ENCODE data around the gene ZNF583. TPM values are rescaled to one million over a fixed set of nuclear protein-coding genes. Genes with fewer than 3 reads are reported as not detected.
A peak's percentile ranks its signal among the peaks of the same experiment; 100 is the strongest.

Gene ZNF583
- polyA plus RNA-seq (ENCODE audit: insufficient read length in 4 of 4): 10 to 100 TPM in 2 of 4 donors, 1 to 10 TPM in 2; 8.0 to 15.6 (median 9.8) TPM

DNA sequence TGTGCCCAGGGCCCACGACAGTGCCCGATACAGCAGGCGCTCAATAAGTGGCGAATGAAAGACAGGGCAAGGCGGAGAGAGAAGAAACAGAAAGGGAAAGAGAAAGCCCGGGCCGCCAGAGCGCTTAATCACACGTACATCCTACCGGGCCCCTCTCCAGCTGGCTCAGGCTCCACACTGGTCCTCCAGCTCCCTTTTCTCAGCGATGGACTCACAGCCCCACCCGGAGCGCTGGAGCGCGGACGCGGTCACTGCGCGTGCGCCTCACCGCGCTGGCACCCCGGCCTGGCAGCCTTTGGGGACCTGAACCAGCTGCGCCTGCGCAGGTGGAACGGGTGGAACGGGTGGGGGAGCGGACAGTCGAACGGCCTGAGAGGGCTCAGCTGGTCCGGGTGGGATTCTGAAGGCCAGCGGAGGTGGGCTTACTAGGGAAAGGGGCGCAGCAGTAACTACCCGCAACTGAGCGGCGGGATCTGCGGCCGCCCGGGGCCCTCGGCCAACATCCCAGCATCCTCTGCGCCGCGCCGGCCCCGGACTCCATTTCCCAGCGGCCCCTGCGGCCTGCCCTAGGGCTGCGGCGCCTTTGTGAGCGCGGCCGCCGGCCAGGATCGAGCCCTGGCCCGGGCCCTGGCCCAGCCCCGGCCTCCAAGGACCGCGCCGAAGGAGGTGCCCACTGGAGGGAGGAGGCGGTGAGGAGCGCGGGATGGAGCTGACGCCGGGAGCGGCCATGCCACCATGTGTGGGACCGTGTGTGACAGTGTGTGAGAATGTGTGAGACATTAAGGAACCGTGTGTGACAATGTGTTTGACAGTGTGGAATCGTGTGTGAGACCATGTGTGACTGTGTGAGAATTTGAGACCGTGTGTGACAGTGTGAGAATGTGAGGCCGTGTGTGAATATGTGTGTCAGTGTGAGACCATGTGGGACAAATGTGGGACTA is at the start of gene ZNF583:
TSS of gene ZNF583 (plus strand) at position 569 of the 941 bp plus-strand sequence. CDS start 2,783 bp downstream, outside the sequence.
- peak; percentile 89 to 93 (median 92) for DNase-seq (ENCODE audit: low read depth in 4 of 4, low spot score in 3 of 4)

DNA sequence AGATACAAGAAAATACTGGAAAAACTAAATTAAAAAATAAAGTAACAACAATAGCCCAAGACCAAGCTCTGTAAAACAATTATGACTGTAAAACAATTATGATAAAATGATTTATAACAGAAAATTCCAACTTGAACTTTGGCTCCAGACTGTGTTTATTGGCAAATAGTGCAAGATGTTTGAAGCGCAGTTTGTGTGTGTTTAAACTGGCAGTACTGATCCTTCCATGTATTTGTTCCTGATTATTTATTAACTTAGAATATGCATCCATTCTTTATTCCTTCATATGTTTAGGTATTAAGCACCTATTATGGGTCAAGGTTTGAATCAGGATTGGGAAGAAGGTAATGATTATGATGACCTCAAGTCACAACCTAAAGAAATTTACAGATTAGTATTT is 48.6 kb upstream of the ZNF583 start:
- DNase-seq (ENCODE audit: low read depth in 4 of 4, low spot score in 3 of 4): no peak

DNA sequence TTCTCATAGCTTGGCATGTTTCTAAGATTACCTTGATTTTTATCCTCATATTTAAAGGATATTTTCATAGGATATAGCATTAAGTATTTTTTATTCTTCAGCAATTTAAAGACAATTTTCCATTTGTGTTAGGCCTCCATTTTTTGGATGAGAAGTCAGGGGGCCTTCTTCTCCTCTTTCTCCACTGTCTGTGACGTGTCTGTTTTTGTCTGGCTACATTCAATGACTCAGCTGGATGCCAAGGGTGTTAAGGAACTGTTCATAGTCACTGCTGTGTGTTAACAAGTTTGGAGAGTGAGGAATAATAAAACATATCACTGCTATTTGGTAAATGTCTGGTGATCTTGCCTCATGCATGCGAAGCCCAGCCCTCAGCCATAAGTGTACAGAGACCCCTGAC is 47.2 kb upstream of the ZNF583 start:
- no peak for DNase-seq (ENCODE audit: low read depth in 4 of 4, low spot score in 3 of 4)

DNA sequence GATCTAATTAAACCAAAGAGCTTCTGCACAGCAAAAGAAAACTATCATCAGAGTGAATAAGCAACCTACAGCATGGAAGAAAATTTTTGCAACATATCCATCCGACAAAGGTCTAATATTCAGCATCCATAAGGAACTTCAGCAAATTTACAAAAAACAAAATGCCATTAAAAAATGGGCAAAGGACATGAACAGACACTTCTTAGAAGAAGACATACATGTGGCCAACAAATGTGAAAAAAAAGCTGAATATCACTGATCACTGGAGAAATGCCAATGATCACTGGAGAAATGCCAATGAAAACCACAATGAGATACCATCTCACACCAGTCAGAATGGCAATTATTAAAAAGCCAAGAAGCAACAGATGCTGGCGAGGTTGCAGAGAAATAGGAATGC is 43.3 kb upstream of the ZNF583 start:
- DNase-seq (ENCODE audit: low read depth in 4 of 4, low spot score in 3 of 4): no peak

DNA sequence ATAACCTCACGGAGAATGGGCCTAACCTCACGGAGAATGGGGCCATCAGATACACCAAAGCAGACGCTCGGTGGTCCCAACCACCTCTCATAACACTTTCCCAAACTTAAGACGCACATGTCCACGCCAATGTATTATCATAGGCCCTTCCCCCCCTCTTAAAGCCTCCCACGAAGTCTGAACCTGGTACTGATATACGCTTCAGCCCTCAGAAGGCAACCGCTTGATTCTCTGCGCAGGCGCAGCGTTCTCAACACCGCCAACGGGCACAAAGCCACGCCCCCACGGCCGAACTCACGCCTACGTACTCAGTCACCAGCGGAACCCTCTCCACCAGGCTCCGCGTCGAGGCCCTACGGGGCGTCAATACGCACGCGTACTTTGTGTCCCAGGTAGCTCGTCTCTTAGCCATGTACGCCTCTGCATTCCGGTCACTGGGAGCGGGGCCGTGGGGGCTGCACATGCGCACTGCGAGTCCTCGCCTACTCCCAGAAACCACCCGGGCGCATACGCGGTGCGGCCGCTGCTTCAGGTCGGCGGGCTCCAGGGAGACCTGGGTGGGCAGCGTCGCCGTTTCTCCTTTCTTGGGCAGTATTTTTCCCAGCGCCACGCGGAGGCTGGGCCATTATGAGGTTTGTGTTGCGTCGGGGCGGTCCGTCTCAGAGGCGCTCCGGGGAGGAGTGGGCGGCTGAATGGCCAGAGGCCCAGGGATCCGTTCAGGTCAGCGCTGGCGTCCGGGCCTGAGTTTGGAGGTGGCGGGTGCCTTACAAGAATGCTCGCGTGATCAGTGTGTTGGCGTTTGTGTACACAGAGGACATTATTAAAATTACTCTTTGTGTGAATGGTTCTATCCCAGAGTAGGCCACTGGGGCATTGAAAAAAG is 36.1 kb upstream of the ZNF583 start:
- DNase-seq (ENCODE audit: low read depth in 4 of 4, low spot score in 3 of 4): peak; percentile 80 to 92 (median 86)

DNA sequence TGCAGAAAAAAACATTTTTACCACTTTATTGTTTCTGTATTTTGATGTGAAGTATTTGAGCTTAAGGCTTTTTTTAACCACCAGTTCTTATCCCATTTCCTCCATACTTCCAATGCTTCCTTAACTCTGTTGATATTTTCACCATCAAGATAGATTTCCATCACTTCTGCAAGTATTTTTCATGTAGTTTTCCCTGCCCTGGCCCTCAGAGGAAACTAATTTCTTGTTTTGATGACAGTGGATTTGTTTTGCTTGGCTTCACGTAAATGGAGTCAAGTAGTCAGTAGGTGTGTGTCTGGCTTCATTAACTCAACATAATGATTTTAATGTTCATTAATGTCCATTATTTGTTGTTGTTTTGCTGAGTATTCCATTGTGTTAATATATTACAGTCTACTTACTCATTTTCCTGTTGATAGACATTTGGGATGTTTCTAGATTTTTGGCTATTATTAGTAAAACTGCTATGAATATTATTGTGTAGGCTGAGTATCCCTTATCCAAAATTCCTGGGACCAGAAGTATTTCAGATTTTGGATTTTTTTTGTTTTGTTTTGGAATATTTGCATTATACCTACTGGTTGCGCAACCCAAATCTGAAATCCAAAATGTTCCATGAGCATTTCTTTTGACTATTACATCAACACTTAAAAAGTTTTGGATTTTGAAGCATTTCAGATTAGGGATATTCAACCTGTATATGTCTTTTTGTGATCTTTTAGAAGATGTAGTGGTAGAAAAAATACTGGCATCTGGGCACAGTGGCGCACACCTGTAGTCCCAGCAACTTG is 34.1 kb upstream of the ZNF583 start:
- no peak for DNase-seq (ENCODE audit: low read depth in 4 of 4, low spot score in 3 of 4)

DNA sequence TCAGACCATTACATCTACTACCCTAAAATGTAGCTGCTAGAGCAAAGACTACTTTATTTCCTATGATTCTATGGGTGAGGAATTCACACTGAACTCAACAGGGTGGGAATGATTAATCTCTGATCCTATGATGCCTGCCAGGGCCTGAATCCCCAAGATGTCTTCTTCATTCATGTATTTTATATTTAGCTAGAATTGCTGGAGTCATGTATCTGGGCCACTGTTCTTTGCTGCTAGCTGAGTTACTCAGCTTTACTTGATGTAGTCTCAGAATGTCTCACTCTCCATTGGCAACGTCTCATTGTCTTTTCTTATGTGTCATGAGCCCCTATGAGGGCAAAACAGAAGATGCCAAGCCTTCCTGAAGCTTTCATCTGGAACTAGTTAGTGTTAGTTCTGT is 31.9 kb upstream of the ZNF583 start:
- DNase-seq (ENCODE audit: low read depth in 4 of 4, low spot score in 3 of 4): no peak

DNA sequence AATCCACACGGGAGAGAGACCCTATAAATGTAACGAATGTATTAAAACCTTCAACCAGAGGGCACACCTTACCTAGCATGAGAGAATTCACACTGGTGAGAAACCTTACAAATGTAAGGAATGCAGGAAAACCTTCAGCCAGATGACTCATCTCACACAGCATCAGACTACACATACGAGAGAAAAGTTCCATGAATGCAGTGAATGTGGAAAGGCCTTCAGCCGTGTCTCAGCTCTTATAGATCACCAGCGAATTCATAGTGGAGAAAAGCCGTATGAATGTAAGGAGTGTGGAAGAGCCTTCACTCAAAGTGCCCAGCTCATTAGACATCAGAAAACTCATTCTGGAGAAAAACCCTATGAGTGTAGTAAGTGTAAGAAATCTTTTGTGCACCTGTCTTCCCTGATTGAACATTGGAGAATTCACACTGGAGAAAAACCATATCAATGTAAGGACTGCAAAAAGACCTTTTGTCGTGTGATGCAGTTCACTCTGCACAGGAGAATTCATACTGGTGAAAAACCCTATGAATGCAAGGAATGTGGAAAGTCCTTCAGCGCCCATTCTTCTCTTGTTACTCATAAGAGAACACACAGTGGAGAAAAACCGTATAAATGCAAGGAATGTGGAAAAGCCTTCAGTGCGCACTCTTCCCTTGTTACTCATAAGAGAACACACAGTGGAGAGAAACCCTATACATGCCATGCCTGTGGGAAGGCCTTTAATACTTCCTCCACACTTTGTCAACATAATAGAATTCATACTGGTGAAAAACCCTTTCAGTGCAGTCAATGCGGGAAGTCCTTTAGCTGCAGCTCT is 26.8 kb upstream of the ZNF583 start:
- DNase-seq (ENCODE audit: low read depth in 4 of 4, low spot score in 3 of 4): no peak

DNA sequence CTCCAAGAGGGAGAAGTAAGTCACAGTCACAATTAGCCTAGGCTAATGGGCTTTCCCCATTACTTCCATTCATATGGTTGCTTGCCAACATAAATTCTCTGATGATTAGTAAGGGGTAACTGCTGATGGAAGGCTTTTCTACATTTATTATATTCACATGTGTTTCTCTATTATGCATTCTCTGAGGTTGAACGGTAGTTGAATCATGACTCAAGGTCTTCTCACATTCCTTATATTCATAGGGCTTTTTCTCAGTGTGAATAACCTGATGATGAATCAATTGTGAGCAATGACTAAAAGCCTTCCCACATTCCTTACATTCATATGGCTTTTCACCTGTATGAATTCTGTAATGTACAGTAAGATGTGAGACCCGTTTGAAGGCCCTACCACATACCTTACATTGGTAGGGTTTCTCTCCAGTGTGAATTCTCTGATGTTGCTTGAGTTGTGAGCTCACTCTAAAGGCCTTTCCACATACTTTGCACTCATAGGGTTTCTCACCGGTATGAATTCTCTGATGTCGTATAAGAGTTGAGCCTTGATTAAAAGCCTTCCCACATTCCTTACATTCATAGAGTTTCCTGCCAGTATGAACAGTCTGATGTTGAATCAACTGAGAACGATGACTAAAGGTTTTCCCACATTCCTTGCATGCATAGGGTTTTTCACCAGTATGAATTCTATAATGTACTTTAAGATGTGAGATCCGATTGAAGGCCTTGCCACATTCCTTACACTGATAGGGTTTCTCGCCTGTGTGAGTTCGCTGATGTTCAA is 20.1 kb upstream of the ZNF583 start:
- DNase-seq (ENCODE audit: low read depth in 4 of 4, low spot score in 3 of 4): no peak

DNA sequence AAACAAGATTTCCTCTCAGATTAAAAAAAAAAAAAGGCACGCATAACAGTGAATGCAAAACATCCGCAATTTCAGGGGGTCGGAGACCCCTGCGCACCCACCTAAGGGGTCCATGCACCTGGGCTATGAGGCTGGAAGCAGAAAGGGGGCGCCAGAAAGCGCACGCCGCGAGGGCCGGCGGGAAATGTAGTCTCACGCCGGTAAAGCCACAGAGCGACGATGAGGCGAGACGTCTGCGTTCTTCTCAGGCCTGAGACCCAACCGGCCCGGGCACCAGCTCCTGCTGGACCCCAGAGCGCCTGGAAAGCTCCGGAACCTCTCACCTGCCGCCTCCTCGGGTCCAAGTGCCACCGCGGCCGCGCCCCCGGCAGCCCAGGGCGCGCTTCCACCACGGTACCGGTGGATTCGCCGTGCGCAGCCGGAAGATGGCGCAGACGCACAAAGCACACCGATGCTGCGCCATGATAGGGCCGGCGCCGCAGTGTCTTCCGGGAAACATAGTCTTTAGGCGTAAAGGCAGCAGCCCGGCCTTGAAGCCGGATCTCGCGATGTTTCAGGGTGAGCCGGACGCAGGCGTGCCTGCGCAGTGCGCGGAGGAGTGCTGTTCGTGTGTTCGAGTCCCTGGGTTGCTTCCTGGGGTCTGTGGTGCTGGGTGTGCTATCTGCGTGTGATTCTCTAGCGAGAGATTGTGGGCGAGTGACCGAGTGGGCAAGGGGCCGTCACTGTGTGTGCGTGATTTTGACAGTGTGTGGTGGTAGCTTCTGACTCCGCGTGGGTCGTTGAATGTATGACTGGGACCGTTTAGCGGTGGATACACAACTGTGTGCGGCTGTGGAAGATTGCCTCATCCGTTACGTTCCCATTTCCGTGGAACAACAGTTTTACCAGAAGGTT is 10.8 kb upstream of the ZNF583 start, which contains the start of gene ZNF582:
TSS of gene ZNF582 (minus strand) at position 416 of the 894 bp plus-strand sequence. CDS start 1,782 bp downstream, outside the sequence.
- DNase-seq (ENCODE audit: low read depth in 4 of 4, low spot score in 3 of 4): peak; percentile 90 to 95 (median 94)

DNA sequence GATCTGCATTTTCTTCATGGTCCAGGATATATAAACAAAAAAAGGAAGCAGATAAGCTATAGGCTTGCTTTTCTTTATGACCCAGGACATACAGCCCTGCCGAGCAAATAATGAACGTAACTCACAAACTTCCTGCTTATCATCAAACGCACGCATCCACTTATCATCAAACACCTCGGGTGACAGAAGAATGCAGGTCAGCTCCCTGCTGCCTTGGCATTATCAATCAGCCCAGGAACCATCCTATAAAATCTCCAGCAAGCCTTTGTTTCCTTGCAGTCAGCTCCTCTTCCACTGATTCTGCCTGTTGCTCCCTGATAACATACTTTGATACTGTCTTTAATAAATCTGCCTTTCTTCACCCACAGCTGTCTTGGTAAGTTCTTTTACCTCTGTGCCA is 5.3 kb upstream of the ZNF583 start:
- DNase-seq (ENCODE audit: low read depth in 4 of 4, low spot score in 3 of 4): no peak

DNA sequence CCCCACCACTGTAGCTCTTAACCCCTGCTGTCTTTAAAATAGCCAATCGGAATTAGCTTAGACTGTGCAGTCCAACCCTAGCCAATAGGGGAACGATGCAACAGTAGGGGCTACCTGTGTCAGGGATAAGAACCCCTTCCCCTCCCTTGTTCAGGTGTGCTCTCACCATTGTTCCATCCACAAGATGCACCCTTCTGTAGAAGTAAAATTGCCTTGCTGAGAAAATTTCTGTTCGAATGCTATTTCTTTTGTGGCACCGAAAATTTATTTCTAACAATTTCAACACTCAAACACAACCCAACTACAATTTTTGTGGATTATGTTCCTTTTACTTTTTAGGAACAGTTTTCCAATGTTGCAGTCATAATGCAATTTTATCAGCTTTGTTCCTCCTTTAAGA is 3.6 kb upstream of the ZNF583 start:
- no peak for DNase-seq (ENCODE audit: low read depth in 4 of 4, low spot score in 3 of 4)

DNA sequence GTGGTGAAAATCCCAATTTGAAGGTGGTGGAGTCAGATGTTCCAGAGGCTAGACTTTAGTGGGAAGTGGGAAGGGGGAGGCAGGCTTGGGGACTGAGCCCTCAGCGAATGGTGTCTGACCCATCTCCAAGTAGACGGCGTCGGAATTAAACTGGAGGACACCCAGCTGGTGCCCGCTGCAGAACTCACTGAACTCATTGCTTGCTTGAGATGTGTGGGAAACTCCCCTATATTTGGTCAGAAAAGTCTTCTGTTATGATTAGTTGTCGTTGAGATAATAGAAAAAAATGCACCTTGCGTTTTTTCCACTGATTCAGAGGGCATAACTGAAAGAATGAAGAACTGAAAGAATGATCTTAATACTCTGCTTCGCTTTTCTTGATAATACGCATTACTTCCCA is 871 bp upstream of the ZNF583 start:
- DNase-seq (ENCODE audit: low read depth in 4 of 4, low spot score in 3 of 4): no peak

DNA sequence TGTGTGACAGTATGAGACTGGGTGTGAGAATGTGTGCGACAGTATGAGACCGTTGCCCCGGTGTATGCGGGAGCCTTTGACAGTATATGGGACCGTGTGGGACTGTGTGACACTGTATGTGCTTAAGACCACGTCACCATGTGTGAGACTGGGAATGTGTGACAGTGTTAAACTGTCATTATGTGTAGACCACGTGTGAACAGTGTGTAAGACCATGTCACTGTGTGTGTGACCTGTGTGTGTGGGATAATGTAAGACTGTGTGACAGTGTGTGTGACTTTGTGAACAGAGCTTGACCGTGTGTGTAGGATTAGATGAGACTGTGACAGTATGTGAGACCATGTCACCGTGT is 549 bp downstream of the ZNF583 start:
- DNase-seq (ENCODE audit: low read depth in 4 of 4, low spot score in 3 of 4): no peak

DNA sequence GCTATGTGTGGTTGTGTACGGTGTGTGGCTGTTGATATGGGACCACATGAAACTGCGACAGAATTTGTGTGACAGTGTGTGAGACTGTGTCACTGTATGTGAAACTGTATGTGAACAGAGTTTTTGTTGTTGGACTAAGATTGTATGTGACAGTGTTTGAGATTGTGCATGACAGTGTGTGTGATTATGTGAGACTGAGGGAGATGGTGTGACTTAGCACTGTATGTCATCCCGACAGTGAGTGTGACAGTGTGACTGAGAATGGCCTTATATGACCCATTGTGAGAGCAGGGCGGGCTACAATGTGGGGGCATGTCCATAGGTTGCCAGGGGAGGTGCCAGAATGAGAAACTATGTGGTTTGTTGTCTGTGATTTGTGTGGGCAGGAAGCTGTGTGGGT is 930 bp downstream of the ZNF583 start:
- DNase-seq (ENCODE audit: low read depth in 4 of 4, low spot score in 3 of 4): no peak

DNA sequence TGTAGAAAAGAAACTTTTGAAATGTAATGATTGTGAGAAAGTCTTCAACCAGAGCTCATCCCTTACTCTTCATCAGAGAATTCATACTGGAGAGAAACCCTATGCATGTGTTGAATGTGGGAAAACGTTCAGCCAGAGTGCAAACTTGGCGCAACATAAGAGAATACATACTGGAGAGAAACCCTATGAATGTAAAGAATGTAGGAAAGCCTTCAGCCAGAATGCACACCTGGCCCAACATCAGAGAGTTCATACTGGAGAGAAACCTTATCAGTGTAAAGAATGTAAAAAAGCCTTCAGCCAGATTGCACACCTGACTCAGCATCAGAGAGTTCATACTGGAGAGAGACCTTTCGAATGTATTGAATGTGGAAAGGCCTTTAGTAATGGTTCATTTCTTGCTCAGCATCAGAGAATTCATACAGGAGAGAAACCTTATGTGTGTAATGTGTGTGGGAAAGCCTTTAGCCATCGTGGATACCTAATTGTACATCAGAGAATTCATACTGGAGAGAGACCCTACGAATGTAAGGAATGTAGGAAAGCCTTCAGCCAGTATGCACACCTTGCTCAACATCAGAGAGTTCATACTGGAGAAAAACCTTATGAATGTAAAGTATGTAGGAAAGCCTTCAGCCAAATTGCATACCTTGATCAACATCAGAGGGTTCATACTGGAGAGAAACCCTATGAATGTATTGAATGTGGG is 19.3 kb downstream of the ZNF583 start:
- DNase-seq (ENCODE audit: low read depth in 4 of 4, low spot score in 3 of 4): no peak

DNA sequence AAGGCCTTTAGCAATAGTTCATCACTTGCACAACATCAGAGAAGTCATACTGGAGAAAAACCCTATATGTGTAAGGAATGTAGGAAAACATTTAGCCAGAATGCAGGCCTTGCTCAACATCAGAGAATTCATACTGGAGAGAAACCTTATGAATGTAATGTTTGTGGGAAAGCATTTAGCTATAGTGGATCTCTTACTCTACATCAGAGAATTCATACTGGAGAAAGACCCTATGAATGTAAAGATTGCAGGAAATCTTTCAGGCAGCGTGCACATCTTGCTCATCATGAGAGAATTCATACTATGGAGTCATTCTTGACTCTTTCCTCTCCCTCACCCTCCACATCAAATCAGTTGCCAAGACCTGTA is 19.8 kb downstream of the ZNF583 start:
- DNase-seq (ENCODE audit: low read depth in 4 of 4, low spot score in 3 of 4): no peak

Data from left renal pelvis (tissue), 4 donors.